OCI-LY1 (cell line): ENCODE results near the gene NID2.

Source experiments
- CTCF ChIP-seq: fragments of 200-600 bp; sonication (generic), shearing (Covaris generic); IDR thresholded peaks from 2 replicates; pipeline ENCODE4 v1.5.1; 2017; ENCODE audit warnings: mild to moderate bottlenecking, antibody characterized with exemption, low read length, moderate library complexity, mixed read lengths
- EZH2 ChIP-seq: fragments of 200-600 bp; sonication (generic), shearing (Covaris generic); IDR thresholded peaks from 2 replicates; pipeline ENCODE4 v1.8.0; 2017; ENCODE audit warnings: borderline replicate concordance, mixed run types, mild to moderate bottlenecking, antibody characterized with exemption, low read length, moderate library complexity, mixed read lengths

- no peak for TF ChIP-seq CTCF
- no peak for TF ChIP-seq EZH2
Observed at GRCh38 chr14:51960866-51961265, 108.0 kb downstream of the NID2 start.
